ENCODE results near the gene KDM2A.

KDM2A gene

DNA sequence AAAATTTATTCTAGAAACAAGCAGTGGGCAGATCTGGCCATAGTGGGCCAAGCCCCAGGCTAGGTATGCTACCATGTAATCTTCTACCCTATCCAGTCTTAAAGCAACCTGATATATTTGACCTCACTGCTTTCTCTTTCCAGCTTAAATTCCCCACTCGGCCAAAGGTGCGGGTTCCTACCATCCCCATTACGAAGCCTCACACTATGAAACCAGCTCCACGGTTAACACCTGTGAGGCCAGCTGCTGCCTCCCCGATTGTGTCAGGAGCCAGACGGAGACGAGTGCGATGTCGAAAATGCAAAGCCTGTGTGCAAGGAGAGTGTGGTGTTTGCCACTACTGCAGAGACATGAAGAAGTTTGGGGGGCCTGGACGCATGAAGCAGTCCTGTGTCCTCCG is 126.0 kb downstream of the KDM2A start:
- Histone ChIP-seq H4K20me1 (ENCODE audit: insufficient read depth, low read length) (peaks cover 44% of the 10 kb centered on the region), H3K9ac (ENCODE audit: low read depth, low read length) (no peak overlapping the region), H3K4me2 (ENCODE audit: insufficient read depth, low read length) (no peak overlapping the region), H3K4me1 (ENCODE audit: insufficient read depth, low read length) (peaks cover 29% of the 10 kb centered on the region), H3K27me3 (ENCODE audit: insufficient read depth, low read length, poor library complexity) (no peaks in the 10 kb centered on the region), H3K27ac (ENCODE audit: low read length) (no peak overlapping the region), H3K4me3 (ENCODE audit: low read depth in 1 of 2, low read length in 2 of 2) (no peak overlapping the region), H2AFZ (ENCODE audit: low read depth, low read length) (no peak overlapping the region), H3K9me3 (ENCODE audit: insufficient read depth, low read length, severe bottlenecking) (no peaks in the 10 kb centered on the region), H3K79me2 (ENCODE audit: insufficient read depth, low read length) (peaks cover 55% of the 10 kb centered on the region), H3K36me3 (ENCODE audit: insufficient read depth, low read length) (peaks cover 86% of the 10 kb centered on the region)
- ATAC-seq (ENCODE audit: insufficient read depth, low read depth), result no peak
- DNase-seq, result no peak
- TF ChIP-seq CTCF (IDR thresholded peaks at IDR 0.05; ENCODE audit: borderline replicate concordance, extremely low read depth, low read length, poor library complexity, severe bottlenecking) (no peak), EZH2 (IDR thresholded peaks at IDR 0.05; ENCODE audit: borderline replicate concordance, low read depth, low read length, severe bottlenecking) (no peak)

- peaks cover 98% of the 10 kb centered on the region for H3K36me3 ChIP-seq (ENCODE audit: insufficient read depth, low read length)
- no peak overlapping the region for H3K4me3 ChIP-seq (ENCODE audit: low read depth in 1 of 2, low read length in 2 of 2)
- H3K9ac ChIP-seq (ENCODE audit: low read depth, low read length), result no peak overlapping the region
- H3K9me3 ChIP-seq (ENCODE audit: insufficient read depth, low read length, severe bottlenecking), result no peaks in the 10 kb centered on the region
- peaks cover 1% of the 10 kb centered on the region; the same call in 1 of the 2 replicates for H3K4me1 ChIP-seq (ENCODE audit: insufficient read depth, low read length)
- no peak overlapping the region for H3K4me2 ChIP-seq (ENCODE audit: insufficient read depth, low read length)
- H3K27ac ChIP-seq (ENCODE audit: low read length), result no peak overlapping the region
- DNase-seq, result no peak
- no peaks in the 10 kb centered on the region for H3K27me3 ChIP-seq (ENCODE audit: insufficient read depth, low read length, poor library complexity)
- peaks cover 25% of the 10 kb centered on the region for H3K79me2 ChIP-seq (ENCODE audit: insufficient read depth, low read length)
- peaks cover 24% of the 10 kb centered on the region for H4K20me1 ChIP-seq (ENCODE audit: insufficient read depth, low read length)
- TF ChIP-seq EZH2 (IDR thresholded peaks at IDR 0.05; ENCODE audit: borderline replicate concordance, low read depth, low read length, severe bottlenecking), result no peak
- H2AFZ ChIP-seq (ENCODE audit: low read depth, low read length), result no peak overlapping the region
- ATAC-seq (ENCODE audit: insufficient read depth, low read depth), result no peak
These were observed 129.0 kb downstream of the KDM2A start for GRCh38 chr11:67247946-67248550.

- Histone ChIP-seq H2AFZ (ENCODE audit: low read depth, low read length) (no peak overlapping the region), H3K79me2 (ENCODE audit: insufficient read depth, low read length) (peaks cover 19% of the 10 kb centered on the region)
- TF ChIP-seq EZH2 (IDR thresholded peaks at IDR 0.05; ENCODE audit: borderline replicate concordance, low read depth, low read length, severe bottlenecking) (no peak), CTCF (IDR thresholded peaks at IDR 0.05; ENCODE audit: borderline replicate concordance, extremely low read depth, low read length, poor library complexity, severe bottlenecking) (no peak)
These were observed 129.6 kb downstream of the KDM2A start for GRCh38 chr11:67248653-67249052.

DNA sequence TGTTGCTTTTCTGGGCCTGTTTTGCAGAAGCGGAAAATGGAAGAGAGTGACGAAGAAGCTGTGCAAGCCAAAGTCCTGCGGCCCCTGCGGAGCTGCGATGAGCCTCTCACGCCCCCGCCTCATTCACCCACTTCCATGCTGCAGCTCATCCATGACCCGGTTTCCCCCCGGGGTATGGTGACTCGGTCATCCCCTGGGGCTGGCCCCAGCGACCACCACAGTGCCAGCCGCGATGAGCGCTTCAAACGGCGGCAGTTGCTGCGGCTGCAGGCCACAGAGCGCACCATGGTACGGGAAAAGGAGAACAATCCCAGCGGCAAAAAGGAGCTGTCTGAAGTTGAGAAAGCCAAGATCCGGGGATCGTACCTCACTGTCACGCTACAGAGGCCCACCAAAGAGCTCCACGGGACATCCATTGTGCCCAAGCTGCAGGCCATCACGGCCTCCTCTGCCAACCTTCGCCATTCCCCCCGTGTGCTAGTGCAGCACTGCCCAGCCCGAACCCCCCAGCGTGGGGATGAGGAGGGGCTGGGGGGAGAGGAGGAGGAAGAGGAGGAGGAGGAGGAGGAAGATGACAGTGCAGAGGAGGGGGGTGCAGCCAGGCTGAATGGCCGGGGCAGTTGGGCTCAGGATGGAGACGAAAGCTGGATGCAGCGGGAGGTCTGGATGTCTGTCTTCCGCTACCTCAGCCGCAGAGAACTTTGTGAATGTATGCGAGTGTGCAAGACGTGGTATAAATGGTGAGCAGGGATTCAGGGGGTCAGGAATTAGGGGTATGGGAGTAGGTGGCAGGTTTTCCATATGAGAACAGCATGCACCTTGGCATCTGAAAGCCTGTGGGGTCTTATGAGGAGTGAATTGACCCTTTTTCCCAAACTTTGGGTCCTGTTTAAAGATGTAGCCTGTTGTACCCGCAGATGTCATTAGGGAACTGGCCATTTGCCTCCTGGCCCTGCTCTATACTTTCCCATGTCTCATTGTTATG is 131.3 kb downstream of the KDM2A start:
- H4K20me1 ChIP-seq (ENCODE audit: insufficient read depth, low read length), result peaks cover 19% of the 10 kb centered on the region
- H3K79me2 ChIP-seq (ENCODE audit: insufficient read depth, low read length), result peaks cover 7% of the 10 kb centered on the region; the same call in 1 of the 2 replicates
- no peaks in the 10 kb centered on the region for H3K27me3 ChIP-seq (ENCODE audit: insufficient read depth, low read length, poor library complexity)
- H3K36me3 ChIP-seq (ENCODE audit: insufficient read depth, low read length), result peaks cover 98% of the 10 kb centered on the region
- no peak overlapping the region for H3K27ac ChIP-seq (ENCODE audit: low read length)
- TF ChIP-seq CTCF (IDR thresholded peaks at IDR 0.05; ENCODE audit: borderline replicate concordance, extremely low read depth, low read length, poor library complexity, severe bottlenecking) (no peak), EZH2 (IDR thresholded peaks at IDR 0.05; ENCODE audit: borderline replicate concordance, low read depth, low read length, severe bottlenecking) (no peak)
- no peak for ATAC-seq (ENCODE audit: insufficient read depth, low read depth)
- H3K9ac ChIP-seq (ENCODE audit: low read depth, low read length), result no peak overlapping the region
- H3K4me1 ChIP-seq (ENCODE audit: insufficient read depth, low read length), result no peaks in the 10 kb centered on the region
- H3K9me3 ChIP-seq (ENCODE audit: insufficient read depth, low read length, severe bottlenecking), result no peaks in the 10 kb centered on the region
- DNase-seq, result no peak
- H2AFZ ChIP-seq (ENCODE audit: low read depth, low read length), result no peak overlapping the region
- H3K4me3 ChIP-seq (ENCODE audit: low read depth in 1 of 2, low read length in 2 of 2), result no peak overlapping the region
- no peak overlapping the region for H3K4me2 ChIP-seq (ENCODE audit: insufficient read depth, low read length)

More at GRCh38 chr11:67248653-67249052, 129.6 kb downstream of the KDM2A start:
- no peak overlapping the region for H3K27ac ChIP-seq (ENCODE audit: low read length)
- H3K36me3 ChIP-seq (ENCODE audit: insufficient read depth, low read length), result peaks cover 98% of the 10 kb centered on the region
- ATAC-seq (ENCODE audit: insufficient read depth, low read depth), result no peak
- H3K4me3 ChIP-seq (ENCODE audit: low read depth in 1 of 2, low read length in 2 of 2), result no peak overlapping the region
- no peaks in the 10 kb centered on the region for H3K27me3 ChIP-seq (ENCODE audit: insufficient read depth, low read length, poor library complexity)
- no peak overlapping the region for H3K4me2 ChIP-seq (ENCODE audit: insufficient read depth, low read length)
- H4K20me1 ChIP-seq (ENCODE audit: insufficient read depth, low read length), result peaks cover 21% of the 10 kb centered on the region
- H3K4me1 ChIP-seq (ENCODE audit: insufficient read depth, low read length), result no peaks in the 10 kb centered on the region
- H3K9ac ChIP-seq (ENCODE audit: low read depth, low read length), result no peak overlapping the region
- H3K9me3 ChIP-seq (ENCODE audit: insufficient read depth, low read length, severe bottlenecking), result no peaks in the 10 kb centered on the region
- DNase-seq, result no peak
